ENCODE measurements around the gene GCNT1.

DNA sequence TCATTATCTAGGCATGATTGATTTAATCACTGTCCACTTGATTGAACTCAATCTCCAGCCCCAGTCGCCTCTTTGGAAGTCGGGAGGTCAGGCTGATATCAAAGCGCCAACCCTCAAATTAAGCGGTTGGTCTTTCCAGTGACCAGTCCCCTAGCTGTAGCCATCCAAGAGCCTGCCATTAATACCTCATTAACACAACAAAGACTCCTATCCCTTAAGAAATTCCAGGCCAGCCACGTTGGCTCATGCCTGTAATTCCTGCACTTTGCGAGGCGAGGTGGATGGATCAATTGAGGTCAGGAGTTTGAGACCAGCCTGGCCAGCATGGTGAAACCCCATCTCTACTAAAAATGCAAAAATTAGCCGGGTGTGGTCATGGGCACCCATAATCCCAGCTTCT, 27.4 kb upstream of the GCNT1 start:
- TF ChIP-seq, protein P1, sequence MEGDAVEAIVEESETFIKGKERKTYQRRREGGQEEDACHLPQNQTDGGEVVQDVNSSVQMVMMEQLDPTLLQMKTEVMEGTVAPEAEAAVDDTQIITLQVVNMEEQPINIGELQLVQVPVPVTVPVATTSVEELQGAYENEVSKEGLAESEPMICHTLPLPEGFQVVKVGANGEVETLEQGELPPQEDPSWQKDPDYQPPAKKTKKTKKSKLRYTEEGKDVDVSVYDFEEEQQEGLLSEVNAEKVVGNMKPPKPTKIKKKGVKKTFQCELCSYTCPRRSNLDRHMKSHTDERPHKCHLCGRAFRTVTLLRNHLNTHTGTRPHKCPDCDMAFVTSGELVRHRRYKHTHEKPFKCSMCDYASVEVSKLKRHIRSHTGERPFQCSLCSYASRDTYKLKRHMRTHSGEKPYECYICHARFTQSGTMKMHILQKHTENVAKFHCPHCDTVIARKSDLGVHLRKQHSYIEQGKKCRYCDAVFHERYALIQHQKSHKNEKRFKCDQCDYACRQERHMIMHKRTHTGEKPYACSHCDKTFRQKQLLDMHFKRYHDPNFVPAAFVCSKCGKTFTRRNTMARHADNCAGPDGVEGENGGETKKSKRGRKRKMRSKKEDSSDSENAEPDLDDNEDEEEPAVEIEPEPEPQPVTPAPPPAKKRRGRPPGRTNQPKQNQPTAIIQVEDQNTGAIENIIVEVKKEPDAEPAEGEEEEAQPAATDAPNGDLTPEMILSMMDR (IDR thresholded peaks at IDR 0.05): no peak
- TF ChIP-seq MYBL2 (CRISPR knock-in tag; IDR thresholded peaks at IDR 0.05) (no peak), TEAD4 (CRISPR knock-in tag; IDR thresholded peaks at IDR 0.05) (no peak), FOXJ3 (CRISPR knock-in tag; IDR thresholded peaks at IDR 0.05; ENCODE audit: borderline replicate concordance) (no peak), NFYB (CRISPR knock-in tag; conservative IDR thresholded peaks at IDR 0.05; ENCODE audit: low read depth) (no peak), ZNF317 (CRISPR knock-in tag; IDR thresholded peaks at IDR 0.05; ENCODE audit: borderline replicate concordance, low read depth) (no peak), ZNF138 (CRISPR knock-in tag; conservative IDR thresholded peaks at IDR 0.05) (no peak), GRHL2 (CRISPR knock-in tag; IDR thresholded peaks at IDR 0.05; ENCODE audit: insufficient replicate concordance, severe bottlenecking) (no peak), CBFB (CRISPR knock-in tag; IDR thresholded peaks at IDR 0.05; ENCODE audit: low read depth) (no peak)
- TF ChIP-seq, protein P2, sequence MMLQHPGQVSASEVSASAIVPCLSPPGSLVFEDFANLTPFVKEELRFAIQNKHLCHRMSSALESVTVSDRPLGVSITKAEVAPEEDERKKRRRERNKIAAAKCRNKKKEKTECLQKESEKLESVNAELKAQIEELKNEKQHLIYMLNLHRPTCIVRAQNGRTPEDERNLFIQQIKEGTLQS (CRISPR knock-in tag; conservative IDR thresholded peaks at IDR 0.05): no peak
- TF ChIP-seq, protein P3, sequence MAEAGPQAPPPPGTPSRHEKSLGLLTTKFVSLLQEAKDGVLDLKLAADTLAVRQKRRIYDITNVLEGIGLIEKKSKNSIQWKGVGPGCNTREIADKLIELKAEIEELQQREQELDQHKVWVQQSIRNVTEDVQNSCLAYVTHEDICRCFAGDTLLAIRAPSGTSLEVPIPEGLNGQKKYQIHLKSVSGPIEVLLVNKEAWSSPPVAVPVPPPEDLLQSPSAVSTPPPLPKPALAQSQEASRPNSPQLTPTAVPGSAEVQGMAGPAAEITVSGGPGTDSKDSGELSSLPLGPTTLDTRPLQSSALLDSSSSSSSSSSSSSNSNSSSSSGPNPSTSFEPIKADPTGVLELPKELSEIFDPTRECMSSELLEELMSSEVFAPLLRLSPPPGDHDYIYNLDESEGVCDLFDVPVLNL (CRISPR knock-in tag; IDR thresholded peaks at IDR 0.05; ENCODE audit: borderline replicate concordance, low read depth): no peak
- TF ChIP-seq, protein P4, sequence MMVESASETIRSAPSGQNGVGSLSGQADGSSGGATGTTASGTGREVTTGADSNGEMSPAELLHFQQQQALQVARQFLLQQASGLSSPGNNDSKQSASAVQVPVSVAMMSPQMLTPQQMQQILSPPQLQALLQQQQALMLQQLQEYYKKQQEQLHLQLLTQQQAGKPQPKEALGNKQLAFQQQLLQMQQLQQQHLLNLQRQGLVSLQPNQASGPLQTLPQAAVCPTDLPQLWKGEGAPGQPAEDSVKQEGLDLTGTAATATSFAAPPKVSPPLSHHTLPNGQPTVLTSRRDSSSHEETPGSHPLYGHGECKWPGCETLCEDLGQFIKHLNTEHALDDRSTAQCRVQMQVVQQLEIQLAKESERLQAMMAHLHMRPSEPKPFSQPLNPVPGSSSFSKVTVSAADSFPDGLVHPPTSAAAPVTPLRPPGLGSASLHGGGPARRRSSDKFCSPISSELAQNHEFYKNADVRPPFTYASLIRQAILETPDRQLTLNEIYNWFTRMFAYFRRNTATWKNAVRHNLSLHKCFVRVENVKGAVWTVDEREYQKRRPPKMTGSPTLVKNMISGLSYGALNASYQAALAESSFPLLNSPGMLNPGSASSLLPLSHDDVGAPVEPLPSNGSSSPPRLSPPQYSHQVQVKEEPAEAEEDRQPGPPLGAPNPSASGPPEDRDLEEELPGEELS (CRISPR knock-in tag; IDR thresholded peaks at IDR 0.05): no peak
- TF ChIP-seq, protein P5, sequence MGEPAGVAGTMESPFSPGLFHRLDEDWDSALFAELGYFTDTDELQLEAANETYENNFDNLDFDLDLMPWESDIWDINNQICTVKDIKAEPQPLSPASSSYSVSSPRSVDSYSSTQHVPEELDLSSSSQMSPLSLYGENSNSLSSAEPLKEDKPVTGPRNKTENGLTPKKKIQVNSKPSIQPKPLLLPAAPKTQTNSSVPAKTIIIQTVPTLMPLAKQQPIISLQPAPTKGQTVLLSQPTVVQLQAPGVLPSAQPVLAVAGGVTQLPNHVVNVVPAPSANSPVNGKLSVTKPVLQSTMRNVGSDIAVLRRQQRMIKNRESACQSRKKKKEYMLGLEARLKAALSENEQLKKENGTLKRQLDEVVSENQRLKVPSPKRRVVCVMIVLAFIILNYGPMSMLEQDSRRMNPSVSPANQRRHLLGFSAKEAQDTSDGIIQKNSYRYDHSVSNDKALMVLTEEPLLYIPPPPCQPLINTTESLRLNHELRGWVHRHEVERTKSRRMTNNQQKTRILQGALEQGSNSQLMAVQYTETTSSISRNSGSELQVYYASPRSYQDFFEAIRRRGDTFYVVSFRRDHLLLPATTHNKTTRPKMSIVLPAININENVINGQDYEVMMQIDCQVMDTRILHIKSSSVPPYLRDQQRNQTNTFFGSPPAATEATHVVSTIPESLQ (CRISPR knock-in tag; IDR thresholded peaks at IDR 0.05): no peak
- TF ChIP-seq, protein P6, sequence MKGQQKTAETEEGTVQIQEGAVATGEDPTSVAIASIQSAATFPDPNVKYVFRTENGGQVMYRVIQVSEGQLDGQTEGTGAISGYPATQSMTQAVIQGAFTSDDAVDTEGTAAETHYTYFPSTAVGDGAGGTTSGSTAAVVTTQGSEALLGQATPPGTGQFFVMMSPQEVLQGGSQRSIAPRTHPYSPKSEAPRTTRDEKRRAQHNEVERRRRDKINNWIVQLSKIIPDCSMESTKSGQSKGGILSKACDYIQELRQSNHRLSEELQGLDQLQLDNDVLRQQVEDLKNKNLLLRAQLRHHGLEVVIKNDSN (CRISPR knock-in tag; IDR thresholded peaks at IDR 0.05): no peak

Measured in WTC11 (cell line).